ENCODE data around the gene AGPAT4. TPM values are rescaled to one million over a fixed set of nuclear protein-coding genes. Genes with fewer than 3 reads are reported as not detected.

The AGPAT4 gene
- total RNA-seq, 2 donors from 2014 or later: 3.6 to 9.2 TPM

DNA sequence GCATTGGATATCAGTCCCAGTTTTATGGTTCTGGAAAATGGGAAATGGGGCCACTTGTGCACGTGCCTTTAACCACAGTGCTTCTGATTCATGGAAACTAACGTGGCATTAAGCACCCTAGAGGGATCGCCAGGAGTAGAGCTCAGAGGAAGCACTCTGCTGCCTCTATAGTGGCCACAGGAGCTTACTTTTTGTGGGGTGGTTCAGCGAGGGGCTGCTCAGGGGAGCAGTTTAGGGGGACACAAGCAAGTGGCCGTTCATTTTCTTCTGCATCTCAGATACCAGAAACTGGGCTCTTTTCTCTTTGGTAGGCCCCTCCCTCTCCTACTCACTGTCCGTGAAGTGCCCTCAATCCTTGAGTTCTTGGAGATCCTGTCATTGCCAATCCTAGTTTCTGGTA, 28.5 kb downstream of the AGPAT4 start:
- no peak for DNase-seq
- no peaks in the 10 kb centered on the region for H3K4me1 ChIP-seq
- intact Hi-C loops (cut with DNase I): no loop called here
- no peak overlapping the region for H3K4me3 ChIP-seq
- no peaks in the 10 kb centered on the region for H3K36me3 ChIP-seq
- H3K9ac ChIP-seq (ENCODE audit: low read depth in 2 of 2, low read length in 2 of 2): no peak overlapping the region
- no peak overlapping the region for H3K27ac ChIP-seq
- H3K27me3 ChIP-seq: no peaks in the 10 kb centered on the region
- H3K9me3 ChIP-seq: no peaks in the 10 kb centered on the region
- TF ChIP-seq, protein P1, sequence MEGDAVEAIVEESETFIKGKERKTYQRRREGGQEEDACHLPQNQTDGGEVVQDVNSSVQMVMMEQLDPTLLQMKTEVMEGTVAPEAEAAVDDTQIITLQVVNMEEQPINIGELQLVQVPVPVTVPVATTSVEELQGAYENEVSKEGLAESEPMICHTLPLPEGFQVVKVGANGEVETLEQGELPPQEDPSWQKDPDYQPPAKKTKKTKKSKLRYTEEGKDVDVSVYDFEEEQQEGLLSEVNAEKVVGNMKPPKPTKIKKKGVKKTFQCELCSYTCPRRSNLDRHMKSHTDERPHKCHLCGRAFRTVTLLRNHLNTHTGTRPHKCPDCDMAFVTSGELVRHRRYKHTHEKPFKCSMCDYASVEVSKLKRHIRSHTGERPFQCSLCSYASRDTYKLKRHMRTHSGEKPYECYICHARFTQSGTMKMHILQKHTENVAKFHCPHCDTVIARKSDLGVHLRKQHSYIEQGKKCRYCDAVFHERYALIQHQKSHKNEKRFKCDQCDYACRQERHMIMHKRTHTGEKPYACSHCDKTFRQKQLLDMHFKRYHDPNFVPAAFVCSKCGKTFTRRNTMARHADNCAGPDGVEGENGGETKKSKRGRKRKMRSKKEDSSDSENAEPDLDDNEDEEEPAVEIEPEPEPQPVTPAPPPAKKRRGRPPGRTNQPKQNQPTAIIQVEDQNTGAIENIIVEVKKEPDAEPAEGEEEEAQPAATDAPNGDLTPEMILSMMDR (IDR thresholded peaks at IDR 0.05): no peak

DNA sequence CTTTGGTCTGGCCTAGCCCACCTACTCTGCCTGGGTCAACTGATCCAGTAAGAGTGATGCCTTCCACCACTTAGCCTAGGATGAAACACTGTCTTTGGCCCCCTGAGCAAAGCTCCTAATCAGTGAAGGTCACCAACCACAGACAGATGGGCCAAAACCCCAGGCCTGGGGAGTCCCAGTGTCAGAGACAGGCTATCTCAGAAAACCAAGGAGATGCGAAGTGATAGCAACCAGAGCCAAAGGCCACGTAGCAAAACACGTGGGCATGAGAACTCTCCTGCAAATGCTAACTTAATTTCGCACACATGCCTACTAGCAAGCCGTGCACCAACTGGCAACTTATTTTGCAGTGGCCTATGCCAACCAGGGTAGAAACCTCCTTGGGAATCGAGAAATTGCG, 29.1 kb downstream of the AGPAT4 start:
- no peak overlapping the region for H3K9ac ChIP-seq (ENCODE audit: low read depth in 2 of 2, low read length in 2 of 2)
- no peaks in the 10 kb centered on the region for H3K4me1 ChIP-seq
- no peaks in the 10 kb centered on the region for H3K9me3 ChIP-seq
- intact Hi-C loops (cut with DNase I): no loop called here
- TF ChIP-seq, protein P1 (IDR thresholded peaks at IDR 0.05): no peak
- H3K27ac ChIP-seq: no peak overlapping the region
- no peak overlapping the region for H3K4me3 ChIP-seq
- H3K36me3 ChIP-seq: no peaks in the 10 kb centered on the region
- H3K27me3 ChIP-seq: no peaks in the 10 kb centered on the region
- DNase-seq: no peak

DNA sequence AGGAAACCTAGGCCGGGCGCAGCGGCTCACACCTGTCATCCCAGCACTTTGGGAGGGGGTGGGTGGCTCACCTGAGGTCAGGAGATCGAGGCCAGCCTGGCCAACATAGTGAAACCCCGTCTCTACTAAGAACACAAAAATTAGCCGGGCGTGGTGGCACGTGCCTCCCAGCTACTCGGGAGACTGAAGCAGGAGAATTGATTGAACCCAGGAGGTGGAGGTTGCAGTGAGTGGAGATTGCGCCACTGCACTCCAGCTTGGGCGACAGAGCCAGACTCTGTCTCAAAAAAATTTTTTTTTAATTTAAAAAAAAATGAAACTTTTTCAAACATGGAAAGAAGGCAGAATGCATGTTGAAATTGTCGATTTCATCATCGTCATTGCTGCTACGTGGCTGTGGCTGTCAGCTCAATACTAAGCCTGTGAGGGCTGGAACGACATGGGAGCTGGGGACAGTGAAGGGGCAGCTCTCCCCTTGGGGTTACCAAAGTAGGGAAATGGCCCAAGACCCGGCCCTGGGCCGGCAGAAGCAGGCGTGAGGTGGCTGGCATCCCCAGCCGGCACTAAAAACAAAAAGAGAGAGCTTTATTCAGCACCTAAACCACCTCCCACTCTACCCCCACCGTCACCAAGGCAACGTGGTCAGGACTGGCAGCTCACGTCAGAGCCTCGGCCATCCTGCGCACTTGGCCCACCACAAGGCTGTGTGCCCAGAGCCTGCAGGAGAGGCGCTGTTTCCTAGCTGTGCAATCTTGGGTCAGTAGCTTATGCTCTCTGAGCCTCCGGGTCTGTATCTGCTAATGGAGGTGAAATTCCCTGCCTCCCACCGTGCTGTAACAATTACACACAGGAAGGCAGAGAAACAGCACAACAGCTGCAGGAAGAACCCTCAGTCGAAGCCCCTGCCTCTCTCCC, 30.8 kb downstream of the AGPAT4 start:
- intact Hi-C loops (cut with DNase I): no loop called here
- Histone ChIP-seq H3K27me3 (no peaks in the 10 kb centered on the region), H3K27ac (no peak overlapping the region), H3K9ac (ENCODE audit: low read depth in 2 of 2, low read length in 2 of 2) (no peak overlapping the region), H3K4me3 (no peak overlapping the region), H3K9me3 (no peaks in the 10 kb centered on the region), H3K36me3 (no peaks in the 10 kb centered on the region), H3K4me1 (no peaks in the 10 kb centered on the region)
- DNase-seq: no peak
- TF ChIP-seq, protein P1 (IDR thresholded peaks at IDR 0.05): no peak

DNA sequence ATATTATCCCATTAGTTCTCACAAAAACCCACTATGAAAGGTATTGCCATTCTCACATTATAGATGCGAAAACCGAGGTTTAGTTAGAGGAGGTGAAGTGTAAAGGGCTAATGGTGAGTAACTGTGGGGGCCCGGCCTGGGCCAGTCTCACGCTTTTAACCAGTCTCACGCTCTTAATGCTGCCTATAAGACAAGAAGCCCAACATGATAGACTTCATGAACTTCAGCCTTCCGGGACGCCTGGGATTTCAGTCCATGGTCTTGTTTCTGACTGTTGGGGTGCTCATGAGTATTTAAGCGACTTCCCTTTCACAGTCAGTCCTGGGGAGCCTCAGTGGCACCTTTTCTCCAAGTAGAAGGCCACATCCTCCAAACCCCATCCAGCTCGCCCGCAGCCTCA, 31.7 kb downstream of the AGPAT4 start:
- H3K9ac ChIP-seq (ENCODE audit: low read depth in 2 of 2, low read length in 2 of 2): no peak overlapping the region
- intact Hi-C loops (cut with DNase I): no loop called here
- H3K36me3 ChIP-seq: no peaks in the 10 kb centered on the region
- no peaks in the 10 kb centered on the region for H3K27me3 ChIP-seq
- no peak overlapping the region for H3K27ac ChIP-seq
- H3K4me1 ChIP-seq: no peaks in the 10 kb centered on the region
- no peaks in the 10 kb centered on the region for H3K9me3 ChIP-seq
- DNase-seq: no peak
- TF ChIP-seq, protein P1 (IDR thresholded peaks at IDR 0.05): no peak
- H3K4me3 ChIP-seq: no peak overlapping the region

DNA sequence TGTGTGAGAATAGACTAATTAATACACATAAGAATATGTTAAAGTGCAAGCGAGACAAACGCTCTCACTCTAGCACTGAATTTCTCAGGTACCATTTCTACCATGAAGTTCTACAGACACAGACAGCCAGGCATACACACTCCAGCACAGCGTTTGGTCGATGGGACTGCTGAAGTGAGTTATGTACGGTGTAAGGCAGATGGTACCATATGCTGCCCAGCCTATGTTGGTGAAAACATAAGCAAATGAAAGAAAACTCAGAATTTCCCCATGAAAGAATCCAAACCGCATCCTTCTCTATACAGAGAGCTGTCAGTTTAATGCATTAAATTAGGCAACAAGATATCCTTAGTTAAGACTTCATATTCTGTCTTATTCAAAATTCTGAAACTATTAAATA, 34.9 kb downstream of the AGPAT4 start:
- H3K4me1 ChIP-seq: no peaks in the 10 kb centered on the region
- TF ChIP-seq, protein P1 (IDR thresholded peaks at IDR 0.05): no peak

More for the DNA sequence above, 34.9 kb downstream of the AGPAT4 start:
- H3K4me3 ChIP-seq: no peak overlapping the region
- H3K9me3 ChIP-seq: no peaks in the 10 kb centered on the region
- H3K9ac ChIP-seq (ENCODE audit: low read depth in 2 of 2, low read length in 2 of 2): no peak overlapping the region
- H3K27me3 ChIP-seq: no peaks in the 10 kb centered on the region
- DNase-seq: no peak
- H3K36me3 ChIP-seq: no peaks in the 10 kb centered on the region
- no peak overlapping the region for H3K27ac ChIP-seq
- intact Hi-C loops (cut with DNase I): no loop called here
